ENCODE measurements around the gene FBXO8. TPM values are rescaled to one million over a fixed set of nuclear protein-coding genes. Genes with fewer than 3 reads are reported as not detected.
A peak's percentile ranks its signal among the peaks of the same experiment; 100 is the strongest.

The FBXO8 gene
- total RNA-seq, 1 experiment from 2014 or later = 7.5 TPM

DNA sequence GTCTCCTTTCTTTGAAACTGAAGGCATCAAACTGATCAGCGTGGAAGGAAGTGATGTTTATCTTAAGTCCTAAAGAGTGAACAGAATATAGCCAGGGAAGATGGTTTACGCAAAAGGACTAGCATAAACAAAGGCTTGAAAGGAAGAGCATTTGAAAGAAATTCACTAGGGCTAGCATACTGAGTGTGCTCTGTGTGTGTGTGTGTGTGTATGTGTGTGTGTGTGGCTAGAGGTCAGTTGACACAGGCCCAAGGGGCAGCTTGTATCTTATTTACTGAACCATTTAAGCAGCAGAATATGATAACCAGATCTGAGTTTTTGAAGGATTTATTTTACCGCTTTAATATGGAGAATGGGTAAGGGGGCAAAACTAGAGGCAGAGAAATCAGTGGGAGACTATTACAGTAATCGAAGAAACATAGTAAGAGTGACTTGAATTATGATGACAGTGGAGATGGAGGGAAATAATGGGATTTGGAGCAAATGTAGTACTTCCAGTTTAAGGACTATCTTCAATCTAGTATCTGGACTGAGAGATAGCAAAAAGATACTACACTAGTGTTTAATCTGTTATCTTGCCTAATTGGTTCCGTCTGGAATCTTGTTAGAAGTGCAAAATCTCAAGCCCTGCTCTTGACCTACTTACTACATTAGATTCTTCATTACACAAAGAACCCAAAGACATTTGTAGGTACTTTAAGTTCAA lies 37.2 kb upstream of the FBXO8 start (continued):
- TF ChIP-seq ZNF532 (CRISPR knock-in tag; IDR thresholded peaks at IDR 0.05; ENCODE audit: borderline replicate concordance) (no peak), ZNF425 (CRISPR knock-in tag; conservative IDR thresholded peaks at IDR 0.05) (no peak)

DNA sequence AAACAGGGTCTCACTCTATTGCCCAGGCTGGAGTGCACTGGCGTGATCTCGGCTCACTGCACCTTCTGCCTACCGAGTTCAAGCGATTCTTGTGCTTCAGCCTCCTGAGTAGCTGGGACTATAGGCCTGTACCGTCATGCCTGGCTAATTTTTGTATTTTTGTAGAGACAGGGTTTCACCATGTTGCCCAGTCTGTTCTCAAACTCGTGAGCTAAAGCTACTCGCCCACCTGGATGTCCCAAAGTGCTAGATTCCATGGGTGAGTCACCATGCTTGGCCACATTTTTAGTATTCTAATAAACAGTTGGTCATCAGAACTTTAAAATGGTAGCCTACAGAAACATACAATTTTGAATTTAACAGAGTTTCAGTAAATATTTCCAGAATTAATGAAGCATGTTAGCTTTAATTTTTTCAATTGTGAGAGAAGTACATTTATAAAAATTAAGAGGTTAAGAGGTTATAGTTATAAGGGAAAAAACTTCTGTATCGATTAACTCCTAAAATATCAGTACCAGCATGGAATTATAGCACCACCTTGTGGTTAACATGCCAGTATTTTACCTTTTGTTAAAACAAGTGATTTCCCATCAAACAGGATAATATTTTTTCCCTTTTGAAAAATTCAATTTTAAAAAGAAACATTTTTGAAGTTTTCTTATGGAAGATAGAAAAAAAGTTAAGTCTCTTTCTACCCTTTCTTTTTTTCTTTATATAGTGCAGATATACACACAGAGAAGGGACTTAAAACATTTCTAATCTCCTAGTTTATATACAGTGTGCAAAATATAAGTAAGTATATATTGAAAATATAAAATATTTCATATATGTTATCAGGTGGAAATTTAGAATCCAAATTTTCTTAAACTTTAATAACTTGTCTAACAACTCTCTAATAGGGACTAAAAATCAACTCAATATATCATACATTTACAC lies 35.6 kb upstream of the FBXO8 start:
- ATAC-seq = no peak

DNA sequence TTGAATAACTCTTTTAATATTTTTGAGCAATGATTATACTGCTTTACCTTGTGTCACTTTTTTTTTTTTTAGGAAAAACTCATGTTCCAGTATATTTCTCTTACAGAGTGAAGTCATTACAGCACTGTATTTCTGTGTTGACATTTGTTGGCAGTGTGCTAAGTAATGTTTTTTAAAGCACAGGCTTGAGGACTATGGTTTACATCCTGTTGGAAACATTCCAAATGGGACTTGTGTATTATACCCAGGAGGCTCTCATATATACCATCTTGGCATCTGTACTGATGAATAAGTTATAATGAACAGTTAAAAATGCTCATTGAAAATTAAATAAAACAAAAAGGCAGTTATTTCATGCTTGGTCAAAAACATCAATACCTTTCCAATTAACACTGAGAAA lies 34.1 kb upstream of the FBXO8 start:
- no peaks in the 10 kb centered on the region for H3K9me3 Mint-ChIP-seq
- no peak for TF ChIP-seq ARID4B (CRISPR knock-in tag; IDR thresholded peaks at IDR 0.05; ENCODE audit: borderline replicate concordance)
- no peak for TF ChIP-seq E2F1 (CRISPR knock-in tag; IDR thresholded peaks at IDR 0.05)
- no peak for TF ChIP-seq FOXP1 (CRISPR knock-in tag; IDR thresholded peaks at IDR 0.05; ENCODE audit: borderline replicate concordance)
- TF ChIP-seq, protein P1, sequence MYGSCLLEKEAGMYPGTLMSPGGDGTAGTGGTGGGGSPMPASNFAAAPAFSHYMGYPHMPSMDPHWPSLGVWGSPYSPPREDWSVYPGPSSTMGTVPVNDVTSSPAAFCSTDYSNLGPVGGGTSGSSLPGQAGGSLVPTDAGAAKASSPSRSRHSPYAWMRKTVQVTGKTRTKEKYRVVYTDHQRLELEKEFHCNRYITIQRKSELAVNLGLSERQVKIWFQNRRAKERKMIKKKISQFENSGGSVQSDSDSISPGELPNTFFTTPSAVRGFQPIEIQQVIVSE (CRISPR knock-in tag; IDR thresholded peaks at IDR 0.05; ENCODE audit: borderline replicate concordance) = no peak

More for the DNA sequence above, 35.6 kb upstream of the FBXO8 start:
- no peak for TF ChIP-seq TP53 (CRISPR knock-in tag; IDR thresholded peaks at IDR 0.05)
- TF ChIP-seq AR (CRISPR knock-in tag; IDR thresholded peaks at IDR 0.05) = no peak
- TF ChIP-seq ZNF121 (CRISPR knock-in tag; IDR thresholded peaks at IDR 0.05) = peak; percentile 62
- no peak for TF ChIP-seq FOXP1 (CRISPR knock-in tag; IDR thresholded peaks at IDR 0.05; ENCODE audit: borderline replicate concordance)
- TF ChIP-seq ZNF396 (CRISPR knock-in tag; IDR thresholded peaks at IDR 0.05; ENCODE audit: borderline replicate concordance) = no peak
- no peak for TF ChIP-seq RELA (CRISPR knock-in tag; IDR thresholded peaks at IDR 0.05; ENCODE audit: borderline replicate concordance)
- no peak for TF ChIP-seq FOXJ3 (CRISPR knock-in tag; IDR thresholded peaks at IDR 0.05; ENCODE audit: borderline replicate concordance)
- peaks cover 7% of the 10 kb centered on the region; the same call in 1 of the 2 replicates for H3K4me1 Mint-ChIP-seq
- no peaks in the 10 kb centered on the region for H3K27me3 Mint-ChIP-seq (ENCODE audit: low read depth)
- H3K9me3 Mint-ChIP-seq = no peaks in the 10 kb centered on the region
- H3K36me3 Mint-ChIP-seq = peaks cover 3% of the 10 kb centered on the region
- no peak overlapping the region for H3K4me3 Mint-ChIP-seq
- DNase-seq (ENCODE audit: low spot score) = no peak
- ChIA-PET POLR2A (no interaction called here), CTCF (interaction anchor here (0.8 to 1.4 kb wide), 5 partner anchors 12 to 109 kb away, joined by 3 read pairs; no protein-coding TSS in a partner anchor)
- peak overlapping the region; percentile 68; the same call in 1 of the 2 replicates for H3K27ac Mint-ChIP-seq

More for the DNA sequence above, 34.1 kb upstream of the FBXO8 start:
- DNase-seq (ENCODE audit: low spot score) (no peak), ATAC-seq (no peak)
- Mint-ChIP-seq H3K27ac (no peak overlapping the region), H3K4me3 (no peak overlapping the region), H3K4me1 (peaks cover 7% of the 10 kb centered on the region; the same call in 1 of the 2 replicates), H3K36me3 (peaks cover 3% of the 10 kb centered on the region), H3K27me3 (ENCODE audit: low read depth) (no peaks in the 10 kb centered on the region)
- POLR2A ChIA-PET = no interaction called here
- CTCF ChIA-PET = no interaction called here

Data from WTC11 (cell line).